Mesodermal cell (in vitro differentiated cells): ENCODE results near the gene SLC9A7.

Experiments
- H3K27ac ChIP-seq: 2 replicates; pipeline ENCODE4 v1.7.0; 2013; ENCODE audit warnings: mild to moderate bottlenecking, low read depth, low read length, moderate library complexity; ENCODE audit not compliant: severe bottlenecking
- H3K36me3 ChIP-seq: 2 replicates; pipeline ENCODE4 v1.7.1; 2013; ENCODE audit warnings: mild to moderate bottlenecking, low read length, moderate library complexity; ENCODE audit not compliant: control insufficient read depth, insufficient read depth
- H3K4me1 ChIP-seq: one replicate; pipeline ENCODE4 v1.7.1; 2013; ENCODE audit warnings: mild to moderate bottlenecking, low read length; ENCODE audit not compliant: insufficient read depth, control insufficient read depth, poor library complexity, severe bottlenecking
- H3K4me3 ChIP-seq: 2 replicates; pipeline ENCODE4 v1.7.0; 2013; ENCODE audit warnings: low read length, control low read depth, mild to moderate bottlenecking; ENCODE audit not compliant: insufficient read depth, poor library complexity, severe bottlenecking; ENCODE audit errors: extremely low read depth
- H3K9me3 ChIP-seq: 2 replicates; pipeline ENCODE4 v1.7.1; 2013; ENCODE audit warnings: mild to moderate bottlenecking, low read length, moderate library complexity; ENCODE audit not compliant: control insufficient read depth
- WGBS, 2 experiments: methylation state at CpG; one replicate each; pipeline ENCODE4 v1.1.5; 2013; ENCODE audit warnings: missing lambda C conversion rate in 2 of 2; ENCODE audit not compliant: insufficient coverage in 2 of 2; 5-methylcytosine and 5-hydroxymethylcytosine counted together

SLC9A7 gene

GRCh38 chrX:46722742-46723568 is 36.0 kb downstream of the SLC9A7 start:
- Histone ChIP-seq H3K36me3 (no peaks in the 10 kb centered on the region), H3K9me3 (no peaks in the 10 kb centered on the region), H3K27ac (no peak overlapping the region), H3K4me1 (no peaks in the 10 kb centered on the region), H3K4me3 (no peak overlapping the region)
- WGBS, 2 experiments = 83 to 100% methylated on average over 1 to 2 of the region's 7 CpGs

DNA sequence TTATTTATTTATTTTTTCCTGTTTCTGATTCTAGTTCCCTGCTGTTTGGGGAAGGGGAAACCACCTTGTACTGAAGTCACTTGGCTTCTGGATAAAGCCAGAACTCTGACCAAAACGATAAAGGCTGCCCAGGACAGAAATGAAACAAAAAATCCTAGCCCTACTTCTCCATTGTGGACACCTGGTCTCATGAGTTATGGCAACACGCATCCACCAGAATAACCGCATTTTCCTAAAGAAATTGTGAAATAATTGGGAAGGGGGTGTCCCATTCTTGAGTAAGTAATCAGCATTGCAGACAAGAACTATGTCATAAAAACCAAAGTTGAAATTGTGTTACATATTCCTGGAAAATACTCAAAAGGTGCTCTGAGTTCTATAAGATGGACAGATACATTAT is 42.1 kb downstream of the SLC9A7 start:
- Histone ChIP-seq H3K4me3 (no peak overlapping the region), H3K9me3 (no peaks in the 10 kb centered on the region), H3K36me3 (no peaks in the 10 kb centered on the region), H3K4me1 (no peaks in the 10 kb centered on the region), H3K27ac (no peak overlapping the region)
- no CpG with 5 or more reads among the region's 3 CpGs for WGBS, 2 experiments

GRCh38 chrX:46715997-46716396 is 42.9 kb downstream of the SLC9A7 start:
- Histone ChIP-seq H3K27ac (no peak overlapping the region), H3K36me3 (no peaks in the 10 kb centered on the region), H3K4me3 (no peak overlapping the region), H3K4me1 (no peaks in the 10 kb centered on the region), H3K9me3 (no peaks in the 10 kb centered on the region)
- no CpG with 5 or more reads among the region's 1 CpG for WGBS, 2 experiments

- no peaks in the 10 kb centered on the region for H3K4me1 ChIP-seq
- no peaks in the 10 kb centered on the region for H3K36me3 ChIP-seq
- no CpG with 5 or more reads among the region's 5 CpGs for WGBS, 2 experiments
- no peaks in the 10 kb centered on the region for H3K9me3 ChIP-seq
- H3K27ac ChIP-seq = no peak overlapping the region
- no peak overlapping the region for H3K4me3 ChIP-seq
These were observed 43.4 kb downstream of the SLC9A7 start for GRCh38 chrX:46715530-46715929.

- WGBS, 2 experiments = no CpG with 5 or more reads among the region's 5 CpGs
- no peaks in the 10 kb centered on the region for H3K4me1 ChIP-seq
- no peak overlapping the region for H3K27ac ChIP-seq
- no peak overlapping the region for H3K4me3 ChIP-seq
- H3K9me3 ChIP-seq = no peaks in the 10 kb centered on the region
- no peaks in the 10 kb centered on the region for H3K36me3 ChIP-seq
These were observed 45.0 kb downstream of the SLC9A7 start for GRCh38 chrX:46713672-46714490.

- H3K9me3 ChIP-seq = no peaks in the 10 kb centered on the region
- WGBS, 2 experiments = no CpG with 5 or more reads among the region's 1 CpG
- H3K36me3 ChIP-seq = no peaks in the 10 kb centered on the region
- no peaks in the 10 kb centered on the region for H3K4me1 ChIP-seq
- H3K4me3 ChIP-seq = no peak overlapping the region
- H3K27ac ChIP-seq = no peak overlapping the region
These were observed 46.2 kb downstream of the SLC9A7 start for GRCh38 chrX:46712764-46713163.

DNA sequence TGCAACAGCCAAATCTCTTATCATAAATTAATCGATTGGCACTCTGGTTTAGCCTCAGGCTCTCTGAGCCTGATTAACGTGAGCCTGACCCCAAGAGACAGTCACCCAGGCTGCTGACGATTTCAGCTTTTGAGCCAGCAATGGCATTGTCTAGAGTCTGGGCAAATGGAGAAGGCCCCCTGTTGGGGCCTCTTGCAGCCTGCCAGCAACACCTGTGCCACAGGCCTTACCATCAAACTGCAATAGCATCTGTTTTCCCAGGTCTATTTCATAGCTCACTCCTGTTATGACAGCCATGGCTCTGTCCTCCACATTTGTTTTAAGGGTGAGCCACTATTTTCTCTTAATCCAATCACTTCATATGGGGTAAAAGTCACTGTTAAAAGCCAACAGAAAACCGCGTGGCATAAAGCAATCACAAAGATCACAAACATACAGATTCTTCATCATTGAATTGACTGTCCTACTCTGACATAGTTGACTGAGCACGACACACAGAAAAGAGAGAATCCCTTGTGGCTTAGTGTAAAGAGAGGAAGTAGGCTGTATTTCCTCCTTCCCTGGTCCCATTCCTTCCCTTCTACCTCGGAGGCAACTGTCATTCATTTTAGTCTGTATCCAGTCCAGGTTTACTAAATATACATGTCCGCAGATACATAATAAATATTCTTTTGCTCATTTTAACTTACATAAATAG is 47.8 kb downstream of the SLC9A7 start:
- Histone ChIP-seq H3K4me1 (no peaks in the 10 kb centered on the region), H3K9me3 (no peaks in the 10 kb centered on the region), H3K27ac (no peak overlapping the region), H3K4me3 (no peak overlapping the region), H3K36me3 (no peaks in the 10 kb centered on the region)
- 58 to 69% methylated on average over 2 to 3 of the region's 8 CpGs for WGBS, 2 experiments

DNA sequence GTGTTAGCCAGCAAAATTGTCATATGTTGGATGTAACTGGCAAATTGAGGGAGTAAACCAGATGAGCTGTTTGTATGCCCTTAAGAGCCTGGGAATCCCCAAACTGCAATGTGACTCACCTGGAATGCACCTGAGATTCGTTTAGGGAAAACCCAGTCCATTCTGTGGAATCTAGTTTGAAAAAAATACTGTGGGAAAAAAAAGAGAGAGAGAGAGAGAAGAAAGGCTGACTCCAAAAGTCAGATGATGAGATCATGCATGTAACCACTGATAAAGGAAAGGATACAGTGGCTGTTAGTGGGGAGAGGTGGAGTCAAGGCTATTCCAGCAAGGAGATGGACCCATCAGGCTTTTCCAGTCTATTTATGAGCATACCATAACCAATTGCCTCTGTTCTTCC is 48.5 kb downstream of the SLC9A7 start:
- no peak overlapping the region for H3K4me3 ChIP-seq
- H3K9me3 ChIP-seq = no peaks in the 10 kb centered on the region
- WGBS, 2 experiments = 60 to 83% methylated on average over 1 of the region's 1 CpG
- no peak overlapping the region for H3K27ac ChIP-seq
- no peaks in the 10 kb centered on the region for H3K4me1 ChIP-seq
- H3K36me3 ChIP-seq = no peaks in the 10 kb centered on the region

- Histone ChIP-seq H3K27ac (no peak overlapping the region), H3K36me3 (no peaks in the 10 kb centered on the region), H3K4me1 (no peaks in the 10 kb centered on the region), H3K4me3 (no peak overlapping the region), H3K9me3 (no peaks in the 10 kb centered on the region)
- 100% methylated on average over 2 of the region's 9 CpGs; no CpG with 5 or more reads in 1 of the 2 experiments for WGBS, 2 experiments
These were observed 51.5 kb downstream of the SLC9A7 start for GRCh38 chrX:46707274-46707965.

- Histone ChIP-seq H3K9me3 (no peaks in the 10 kb centered on the region), H3K4me1 (no peaks in the 10 kb centered on the region), H3K27ac (no peak overlapping the region), H3K4me3 (no peak overlapping the region), H3K36me3 (no peaks in the 10 kb centered on the region)
- WGBS, 2 experiments = no CpG with 5 or more reads among the region's 3 CpGs
These were observed 54.0 kb downstream of the SLC9A7 start for GRCh38 chrX:46704767-46705386.
